Femur (tissue), 1 donor: Measurements from ENCODE around the gene DOCK7.
"Not testable (repeated sequence)": the region's sequence is repeated elsewhere in the genome, so short reads cannot be mapped to it uniquely, and the experiment has no call there.

ENCODE experiments used
- DNase-seq: peaks from one replicate; pipeline ENCODE4 v3.0.0-alpha.2; 2017

The DOCK7 gene

DNA sequence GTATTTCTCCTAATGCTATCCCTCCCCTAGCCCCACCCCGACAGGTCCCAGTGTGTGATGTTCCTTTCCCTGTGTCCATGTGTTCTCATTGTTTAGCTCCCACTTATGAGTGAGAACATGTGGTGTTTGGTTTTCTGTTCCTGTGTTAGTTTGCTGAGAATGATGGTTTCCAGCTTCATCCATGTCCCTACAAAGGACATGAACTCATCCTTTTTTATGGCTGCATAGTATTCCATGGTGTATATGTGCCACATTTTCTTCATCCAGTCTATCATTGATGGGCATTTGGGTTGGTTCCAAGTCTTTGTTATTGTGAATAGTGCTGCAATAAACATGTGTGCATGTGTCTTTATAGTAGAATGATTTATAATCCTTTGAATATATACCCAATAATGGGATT, 77.6 kb downstream of the DOCK7 start:
- not testable (repeated sequence) for DNase-seq

DNA sequence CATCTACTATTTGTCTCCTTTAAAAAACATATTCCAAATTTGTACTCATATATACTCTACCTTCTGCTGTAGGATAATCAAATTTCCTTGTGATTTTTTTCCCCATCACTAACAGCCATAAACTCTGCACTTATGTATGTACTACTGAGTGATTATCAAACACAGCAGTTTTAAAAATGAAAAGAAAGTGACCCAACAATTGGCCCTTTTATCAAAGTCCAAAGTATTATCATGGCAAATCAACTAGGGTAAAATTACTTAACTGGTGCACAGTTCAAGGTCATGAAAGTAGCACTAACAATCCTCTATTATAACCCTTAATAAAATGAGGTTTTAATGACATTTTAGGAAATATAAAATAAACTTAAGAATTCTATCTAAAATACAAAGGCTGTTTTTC, 79.3 kb downstream of the DOCK7 start:
- no peak for DNase-seq

DNA sequence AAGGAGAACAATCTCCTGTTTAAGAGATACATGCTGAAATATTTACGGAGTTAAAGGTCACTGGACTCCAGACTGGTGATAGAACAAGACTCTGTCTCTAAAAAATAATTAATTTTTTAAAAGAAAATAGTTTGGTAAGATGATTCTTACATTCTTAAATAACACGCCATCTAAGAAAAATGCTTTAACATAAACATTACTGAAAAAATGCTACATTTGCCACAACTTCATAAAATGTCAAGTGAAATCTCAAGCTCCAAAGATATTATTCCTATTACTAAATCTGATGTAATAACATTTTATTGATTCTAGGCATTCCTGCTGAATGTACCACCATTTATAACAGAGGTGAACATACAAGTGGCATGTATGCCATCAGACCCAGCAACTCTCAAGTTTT, 86.7 kb downstream of the DOCK7 start:
- DNase-seq = no peak

DNA sequence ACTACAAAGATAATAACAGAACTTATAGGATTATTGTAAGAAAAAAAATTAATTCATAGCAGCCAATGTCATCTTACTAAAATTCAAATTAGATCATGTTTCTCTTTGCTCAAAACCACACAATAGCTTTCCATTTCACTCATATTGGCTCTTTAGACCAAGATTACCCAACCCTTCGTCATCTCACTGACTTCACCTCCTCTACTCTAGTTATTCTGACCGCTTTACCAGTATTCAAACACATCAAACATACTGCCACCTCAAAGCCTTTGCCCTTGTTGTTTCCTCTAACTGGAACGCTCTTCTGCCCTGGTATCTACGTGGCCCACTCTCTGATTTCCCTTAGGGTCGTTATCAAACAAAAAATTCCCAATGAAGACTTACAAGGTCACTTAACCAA, 89.1 kb downstream of the DOCK7 start:
- DNase-seq = no peak

DNA sequence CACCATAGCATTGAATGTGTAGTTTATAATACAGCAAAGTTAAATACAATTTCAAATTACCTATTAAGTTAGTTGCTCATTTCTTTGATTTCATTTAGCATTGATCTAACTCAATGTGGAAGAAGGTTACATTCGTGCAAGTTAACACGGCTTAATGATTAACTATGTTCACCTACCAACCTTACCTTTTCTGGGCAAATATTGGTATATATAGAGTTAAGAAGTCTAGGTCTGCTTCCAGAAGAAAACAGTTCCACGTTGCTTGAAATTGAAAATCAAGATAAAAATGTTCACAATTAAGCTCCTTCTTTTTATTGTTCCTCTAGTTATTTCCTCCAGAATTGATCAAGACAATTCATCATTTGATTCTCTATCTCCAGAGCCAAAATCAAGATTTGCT, 90.9 kb downstream of the DOCK7 start, which contains the start of gene ANGPTL3:
ANGPTL3 (plus strand) TSS at position 240 of the 400 bp plus-strand sequence; CDS start at position 287, 47 bp downstream.
- no peak for DNase-seq

DNA sequence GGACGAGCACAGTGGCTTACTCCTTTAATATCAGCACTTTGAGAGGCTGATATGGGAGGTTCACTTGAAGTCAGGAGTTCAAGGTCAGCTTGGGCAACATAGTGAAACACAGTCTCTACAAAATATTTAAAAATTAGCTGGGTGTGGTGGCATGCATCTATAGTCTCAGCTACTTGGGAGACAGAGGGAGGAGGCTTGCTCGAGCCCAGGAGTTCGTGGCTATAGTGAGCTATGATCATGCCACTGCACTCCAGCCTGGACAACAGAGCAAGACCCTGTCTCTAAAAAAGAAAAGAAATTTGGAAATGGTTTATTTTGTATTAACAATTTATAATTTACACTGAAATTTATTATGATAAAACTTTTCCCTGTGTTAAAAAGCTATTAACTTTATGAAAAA, 92.5 kb downstream of the DOCK7 start:
- no peak for DNase-seq

DNA sequence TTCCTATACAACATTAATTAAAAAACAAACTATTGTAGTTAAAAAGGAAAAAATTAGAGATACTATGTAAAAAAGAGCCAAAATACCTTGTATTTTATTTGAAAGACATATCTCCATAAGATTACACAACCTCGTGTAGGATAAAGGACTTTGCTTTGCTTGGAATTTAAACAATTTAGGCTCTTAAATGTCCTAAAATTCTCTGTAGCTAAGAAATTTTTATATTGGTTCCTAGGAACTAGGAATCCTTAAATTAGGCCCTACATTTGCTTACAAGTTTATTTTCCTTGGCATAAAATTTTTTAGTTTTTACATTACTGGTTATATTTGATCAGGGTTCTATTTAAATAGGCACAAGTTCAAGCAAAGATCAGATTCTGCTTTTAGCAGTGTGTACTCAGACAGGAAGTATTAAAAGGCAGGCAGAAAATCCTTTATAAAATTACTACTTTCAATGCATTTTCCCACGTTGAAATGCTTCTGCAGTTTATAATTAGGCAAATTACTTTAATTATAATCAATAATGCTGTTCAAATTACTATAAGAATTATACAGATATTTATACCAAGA, 94.3 kb downstream of the DOCK7 start:
- no peak for DNase-seq

DNA sequence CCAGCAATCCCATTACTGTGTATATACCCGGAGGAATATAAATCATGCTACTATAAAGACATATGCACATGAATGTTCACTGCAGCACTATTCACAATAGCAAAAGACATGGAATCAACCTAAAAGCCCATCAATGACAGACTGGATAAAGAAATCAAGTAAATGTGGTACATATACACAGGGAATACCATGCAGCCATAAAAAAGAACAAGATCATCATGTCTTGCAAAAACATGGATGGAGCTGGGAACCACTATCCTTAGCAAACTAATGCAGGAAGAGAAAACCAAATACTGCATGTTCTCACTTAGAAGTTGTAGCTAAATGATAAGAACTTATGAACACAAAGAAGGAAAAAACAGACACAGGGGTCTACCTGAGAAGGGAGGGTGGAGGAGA, 97.2 kb downstream of the DOCK7 start:
- no peak for DNase-seq

DNA sequence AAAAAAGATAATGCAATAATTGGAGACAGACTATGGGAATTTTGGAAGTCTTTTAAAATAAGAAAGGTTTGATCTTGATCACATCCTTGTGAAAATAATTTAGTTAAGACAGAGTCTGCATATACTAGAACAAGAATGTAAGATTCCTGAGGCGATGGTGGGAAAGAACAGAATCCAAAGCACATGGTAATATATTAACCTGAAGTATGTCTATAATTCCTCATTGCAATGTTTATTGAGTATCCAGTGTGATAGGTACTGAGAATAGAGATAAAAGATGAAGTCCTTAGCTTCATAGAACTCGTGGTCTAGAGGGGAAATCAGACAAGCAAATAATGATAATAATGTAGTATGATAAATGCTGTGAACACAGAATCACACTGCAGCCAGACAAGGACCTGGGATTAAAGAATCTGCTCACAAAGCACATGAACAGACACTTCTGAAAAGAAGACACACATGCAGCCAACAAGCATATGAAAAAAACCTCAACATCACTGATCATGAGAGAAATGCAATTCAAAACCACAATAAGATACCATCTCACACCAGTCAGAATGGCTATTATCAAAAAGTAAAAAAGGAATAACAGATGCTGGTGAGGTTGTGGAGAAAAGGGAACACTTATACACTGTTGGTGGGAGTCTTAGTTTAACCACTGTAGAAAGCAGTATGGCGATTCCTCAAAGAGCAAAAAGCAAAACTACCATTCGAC, 97.8 kb downstream of the DOCK7 start:
- no peak for DNase-seq

DNA sequence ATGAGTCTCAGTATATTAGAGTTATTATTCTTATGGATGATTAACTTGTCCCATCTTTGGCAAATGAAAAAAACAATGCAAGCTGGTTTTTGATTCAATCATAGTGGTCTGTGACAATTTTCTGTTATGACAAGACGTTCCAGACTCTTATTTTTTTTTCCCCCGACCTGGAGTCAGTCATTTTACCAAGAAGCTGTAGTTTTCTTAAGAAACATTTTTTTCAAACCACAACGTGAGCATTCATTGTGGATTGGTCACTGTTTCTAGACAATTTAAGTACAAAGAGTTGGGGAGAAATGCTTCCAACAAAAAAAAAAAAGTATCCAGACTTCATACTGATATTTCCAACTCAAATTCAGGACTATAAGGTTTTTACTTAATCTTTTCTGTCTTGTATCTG, 98.9 kb downstream of the DOCK7 start:
- no peak for DNase-seq

DNA sequence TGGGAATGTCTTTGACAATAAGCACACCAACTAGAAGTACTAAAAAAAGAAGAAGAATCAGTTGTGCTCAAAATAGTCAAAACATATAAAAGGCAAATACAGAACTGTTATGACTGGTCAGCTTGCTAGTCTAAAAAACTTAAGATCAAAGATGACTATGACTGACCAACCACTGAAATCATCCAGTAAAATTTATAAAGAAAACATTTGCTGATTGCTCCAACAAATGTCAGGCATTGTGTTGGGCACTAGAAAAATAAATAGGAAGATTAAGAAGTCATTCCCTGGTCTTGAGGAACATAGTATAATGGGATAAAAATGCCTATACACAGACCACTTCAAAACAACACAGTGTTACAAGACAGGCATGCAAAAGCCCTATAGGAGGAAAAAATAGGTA, 100.2 kb downstream of the DOCK7 start:
- DNase-seq = no peak

DNA sequence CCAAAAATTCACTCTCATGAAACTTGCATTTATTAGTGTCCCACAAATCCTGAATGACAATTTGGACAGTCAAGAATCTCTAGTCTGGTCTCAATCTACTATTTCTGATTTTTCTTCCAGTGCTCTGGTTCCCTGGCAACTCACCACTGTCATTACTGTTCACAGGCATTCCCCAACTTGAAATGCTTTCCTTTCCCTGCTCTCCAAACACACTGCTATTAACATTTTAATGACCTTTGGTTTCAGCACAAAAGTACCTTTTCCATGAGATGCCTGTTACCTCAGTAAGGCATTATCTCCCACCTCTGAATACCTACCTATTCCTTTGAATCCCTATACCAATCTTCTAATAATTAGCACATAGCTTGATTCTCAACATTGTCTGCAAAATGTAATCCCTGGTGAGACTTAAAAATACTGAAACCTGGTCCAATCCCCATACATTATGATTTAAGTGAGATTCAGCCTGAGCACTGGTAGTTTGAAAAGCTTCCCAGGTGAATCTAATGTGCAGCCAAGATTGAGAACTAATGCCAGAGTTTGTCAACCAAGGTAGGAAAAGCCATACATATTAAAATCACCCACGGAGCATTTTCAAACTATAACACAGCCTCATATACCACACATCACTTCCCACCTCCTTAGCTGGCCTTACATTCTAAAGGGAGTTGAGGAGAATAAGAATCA, 102.6 kb downstream of the DOCK7 start:
- no peak for DNase-seq

DNA sequence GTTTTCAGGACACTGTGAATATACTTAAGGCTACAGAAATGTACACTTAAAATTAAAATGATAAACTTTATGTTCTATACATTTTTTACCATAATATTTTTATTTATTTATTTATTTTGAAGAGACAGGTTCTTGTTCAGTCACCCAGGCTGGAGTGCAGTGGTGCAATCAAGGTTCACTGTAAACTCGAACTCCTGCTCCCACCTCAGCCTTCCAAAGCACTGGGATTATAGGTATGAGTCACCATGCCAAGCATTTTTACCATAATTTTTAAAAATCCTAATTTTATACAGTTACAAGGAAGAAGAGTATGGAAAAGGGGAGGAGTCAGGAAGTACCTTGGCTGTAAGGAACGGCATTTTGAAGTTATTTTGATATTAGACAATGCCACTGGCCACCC, 114.5 kb downstream of the DOCK7 start:
- no peak for DNase-seq

DNA sequence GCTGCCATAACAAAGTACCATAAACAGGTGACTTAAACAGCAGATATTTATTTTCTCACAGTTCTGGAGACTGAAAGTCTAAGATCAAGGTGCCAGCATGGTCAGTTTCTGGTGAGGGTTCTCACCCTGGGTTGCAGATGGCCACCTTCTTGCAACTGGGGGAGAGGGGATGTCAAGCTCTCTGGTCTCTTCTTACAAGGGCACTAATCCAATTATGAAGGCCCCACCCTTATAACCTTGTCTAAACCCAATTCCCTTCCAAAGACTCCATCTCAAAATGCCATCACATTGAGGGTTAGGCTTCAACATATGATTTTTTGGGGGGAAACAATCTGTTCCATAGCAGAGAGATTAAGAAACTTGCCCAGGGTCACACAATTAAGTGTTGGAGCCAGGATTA, 115.7 kb downstream of the DOCK7 start:
- DNase-seq = no peak

DNA sequence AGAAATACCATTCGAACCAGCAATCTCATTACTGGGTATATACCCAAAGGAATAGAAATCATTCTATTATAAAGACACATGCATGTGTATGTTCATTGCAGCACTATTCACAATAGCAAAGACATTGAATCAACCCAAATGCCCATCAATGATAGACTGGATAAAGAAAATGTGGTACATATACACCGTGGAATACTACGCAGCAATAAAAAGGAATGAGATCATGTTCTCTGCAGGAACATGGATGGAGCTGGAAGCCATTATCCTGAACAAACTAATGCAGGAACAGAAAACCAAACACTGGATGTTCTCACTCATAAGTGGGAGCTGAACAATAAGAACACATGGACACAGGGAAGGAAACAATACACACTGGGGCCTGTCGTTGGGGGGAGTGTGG, 116.7 kb downstream of the DOCK7 start:
- DNase-seq = not testable (repeated sequence)

DNA sequence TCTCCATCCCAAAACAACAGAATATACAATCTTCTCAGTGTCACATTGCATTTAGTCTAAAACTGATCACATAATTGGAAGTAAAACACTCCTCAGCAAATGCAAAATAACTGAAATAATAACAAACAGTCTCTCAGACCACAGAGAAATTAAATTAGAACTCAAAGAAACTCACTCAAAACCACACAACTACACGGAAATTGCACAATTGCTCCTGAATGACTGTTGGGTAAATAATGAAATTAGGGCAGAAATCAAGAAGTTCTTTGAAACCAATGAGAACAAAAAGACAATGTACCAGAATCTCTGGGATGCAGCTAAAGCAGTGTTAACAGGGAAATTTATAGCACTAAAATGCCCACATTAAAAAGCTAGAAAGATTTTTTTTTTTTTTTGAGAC, 120.3 kb downstream of the DOCK7 start:
- not testable (repeated sequence) for DNase-seq

DNA sequence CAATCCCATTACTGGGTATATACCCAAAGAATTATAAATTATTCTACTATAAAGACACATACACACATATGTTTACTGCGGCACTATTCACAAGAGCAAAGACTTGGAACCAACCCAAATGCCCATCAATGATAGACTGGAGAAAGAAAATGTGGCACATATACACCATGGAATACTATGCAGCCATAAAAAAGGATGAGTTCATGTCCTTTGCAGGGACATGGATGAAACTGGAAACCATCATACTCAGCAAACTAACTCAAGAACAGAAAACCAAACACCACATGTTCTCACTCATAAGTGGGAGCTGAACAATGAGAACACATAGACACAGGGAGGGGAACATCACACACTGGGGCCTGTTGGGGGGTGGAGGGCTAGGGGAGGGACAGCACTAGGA, 121.0 kb downstream of the DOCK7 start:
- not testable (repeated sequence) for DNase-seq

DNA sequence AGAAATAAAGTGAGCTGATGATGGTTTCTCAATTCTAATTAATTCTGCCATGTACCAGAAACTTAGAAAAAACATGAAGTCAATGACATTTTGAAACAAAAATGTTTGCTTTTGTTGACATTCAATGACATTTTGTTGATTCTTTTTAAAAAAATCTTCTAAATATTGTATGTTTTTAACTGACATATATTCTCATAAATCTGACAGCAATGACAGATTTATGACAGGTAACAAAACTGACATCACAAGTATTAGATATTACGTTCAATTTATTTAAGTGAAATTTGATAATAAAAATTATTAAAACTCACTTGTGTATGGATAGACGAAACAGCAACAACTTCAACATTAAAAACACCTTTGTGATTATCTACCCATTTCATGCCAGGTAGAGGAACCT, 126.9 kb downstream of the DOCK7 start:
- DNase-seq = no peak

DNA sequence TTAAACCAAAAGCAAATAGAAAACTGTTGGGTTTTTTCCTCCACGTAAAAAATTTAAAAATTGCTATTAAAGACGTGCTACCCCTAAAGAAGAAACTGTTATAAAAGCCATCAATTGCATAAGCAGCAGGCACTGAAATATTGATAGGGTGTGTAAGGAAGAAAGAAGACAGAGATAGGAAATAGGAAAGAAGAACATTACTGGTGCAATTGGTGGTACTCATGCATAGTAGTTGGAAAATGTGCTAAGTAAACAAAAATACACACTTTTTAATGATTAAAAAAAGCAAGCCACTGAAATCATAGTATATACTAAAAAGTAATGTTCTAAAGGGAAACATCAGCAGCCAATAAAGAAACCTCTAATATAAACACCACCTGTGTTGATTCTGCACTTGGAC, 143.6 kb downstream of the DOCK7 start:
- no peak for DNase-seq

DNA sequence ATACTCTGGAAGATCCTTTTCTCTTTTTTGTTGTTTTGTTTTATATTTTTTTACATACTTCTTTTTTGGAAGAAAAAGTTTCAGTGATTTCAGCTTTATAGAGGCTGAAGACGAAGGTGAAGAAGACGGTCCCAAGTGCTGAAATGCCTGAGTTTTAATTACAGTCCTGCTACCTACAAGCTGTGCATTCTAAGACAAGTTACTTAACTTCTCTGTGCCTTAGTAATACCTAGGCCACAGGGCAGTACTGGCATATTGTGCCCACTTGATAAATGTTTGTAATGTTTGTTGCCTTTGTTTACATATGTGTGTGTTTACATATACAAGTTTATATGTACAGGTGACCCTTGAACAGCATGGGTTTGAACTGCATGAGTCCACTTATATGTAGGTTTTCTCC, 147.1 kb downstream of the DOCK7 start:
- DNase-seq = no peak

DNA sequence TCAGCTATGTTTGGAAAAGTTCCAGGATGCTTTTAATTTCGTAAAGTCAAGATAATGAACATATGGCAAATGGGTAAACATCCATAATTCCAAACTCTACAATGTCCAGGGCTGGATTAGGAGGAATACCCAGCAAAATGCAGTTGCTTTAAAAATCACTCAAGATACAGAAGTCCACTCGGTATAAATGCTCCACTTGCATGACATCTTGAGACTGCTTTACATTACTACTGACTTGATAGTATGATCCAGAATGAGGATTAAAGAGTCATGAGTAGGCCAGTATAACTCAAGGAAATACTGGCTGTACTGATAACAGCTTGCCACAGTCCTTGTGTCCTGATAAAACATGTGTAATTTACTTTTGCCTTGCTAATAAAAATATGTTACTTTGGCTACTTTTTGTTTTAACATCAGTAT, 149.1 kb downstream of the DOCK7 start:
- no peak for DNase-seq

DNA sequence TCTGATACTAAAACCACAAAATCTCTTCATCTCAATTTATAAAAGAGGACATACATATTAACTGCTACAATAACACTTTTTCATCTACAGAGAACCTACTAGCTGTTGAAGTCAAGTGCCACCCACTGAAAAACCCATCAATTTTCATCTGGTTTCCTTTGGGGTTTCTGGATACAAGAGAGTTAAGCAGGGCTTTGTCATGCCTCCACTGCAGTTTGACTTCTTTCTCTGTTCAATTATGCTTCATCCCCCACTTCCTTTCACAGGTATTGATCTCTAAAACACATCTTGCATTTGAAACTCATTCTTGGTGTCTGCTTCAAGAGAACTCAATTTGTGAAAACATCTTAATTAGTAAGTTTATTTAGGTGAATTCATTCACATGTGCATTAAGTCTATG, 151.3 kb downstream of the DOCK7 start:
- no peak for DNase-seq

DNA sequence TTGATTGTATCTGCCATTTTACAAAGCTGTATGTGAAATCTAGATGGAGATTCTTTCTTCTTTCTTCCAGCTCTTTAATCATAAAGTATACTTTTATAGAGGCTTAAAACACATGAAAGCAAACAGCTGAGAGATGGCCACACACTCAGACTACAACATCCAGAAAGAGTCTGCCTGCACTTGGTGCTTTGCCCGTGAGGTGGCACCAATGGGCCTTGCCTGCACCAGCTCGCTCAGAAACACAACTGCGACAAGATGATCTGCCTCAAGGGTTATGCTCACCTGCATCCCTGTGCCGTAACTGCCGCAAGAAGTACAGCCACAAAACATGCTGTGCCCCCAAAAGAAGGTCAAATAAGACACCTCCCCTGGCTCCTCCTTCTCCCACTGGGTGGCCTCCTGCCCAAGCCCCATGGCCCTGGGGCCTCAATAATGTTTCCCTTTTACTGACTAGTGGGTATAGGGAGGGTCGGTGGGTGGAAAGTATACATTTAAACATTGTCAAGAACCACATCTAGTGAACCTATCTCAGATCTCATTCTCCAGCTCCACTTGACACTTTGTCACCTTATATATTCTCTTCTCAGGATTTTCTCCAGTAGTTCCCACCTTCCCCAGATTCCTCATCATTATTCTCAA, 157.6 kb downstream of the DOCK7 start:
- DNase-seq = peak; percentile 58

DNA sequence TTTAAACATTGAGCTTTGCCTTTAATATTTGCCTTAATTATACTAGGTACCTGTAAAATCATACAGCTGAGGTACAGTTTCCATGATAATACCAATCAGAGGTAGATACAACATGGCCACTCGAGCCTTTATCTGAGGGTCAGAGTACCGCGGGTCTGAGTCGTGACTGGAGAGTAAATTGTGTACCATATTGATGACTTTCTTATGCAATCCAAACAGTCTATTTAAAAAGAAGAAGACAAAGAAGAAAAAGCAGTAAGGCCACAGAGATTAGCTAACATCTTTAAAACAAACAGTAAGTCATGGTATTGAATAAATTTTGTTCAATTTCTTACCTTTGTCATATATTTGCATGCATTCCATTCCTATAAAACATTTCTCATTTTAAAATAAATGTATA, 159.0 kb downstream of the DOCK7 start:
- DNase-seq = no peak
